Measurements from ENCODE around the gene MFSD11. TPM values are rescaled to one million over a fixed set of nuclear protein-coding genes. Genes with fewer than 3 reads are reported as not detected.
"Not testable (repeated sequence)": the region's sequence is repeated elsewhere in the genome, so short reads cannot be mapped to it uniquely, and the experiment has no call there.

MFSD11 gene
- polyA plus RNA-seq, 1 donor = 38.3 TPM

DNA sequence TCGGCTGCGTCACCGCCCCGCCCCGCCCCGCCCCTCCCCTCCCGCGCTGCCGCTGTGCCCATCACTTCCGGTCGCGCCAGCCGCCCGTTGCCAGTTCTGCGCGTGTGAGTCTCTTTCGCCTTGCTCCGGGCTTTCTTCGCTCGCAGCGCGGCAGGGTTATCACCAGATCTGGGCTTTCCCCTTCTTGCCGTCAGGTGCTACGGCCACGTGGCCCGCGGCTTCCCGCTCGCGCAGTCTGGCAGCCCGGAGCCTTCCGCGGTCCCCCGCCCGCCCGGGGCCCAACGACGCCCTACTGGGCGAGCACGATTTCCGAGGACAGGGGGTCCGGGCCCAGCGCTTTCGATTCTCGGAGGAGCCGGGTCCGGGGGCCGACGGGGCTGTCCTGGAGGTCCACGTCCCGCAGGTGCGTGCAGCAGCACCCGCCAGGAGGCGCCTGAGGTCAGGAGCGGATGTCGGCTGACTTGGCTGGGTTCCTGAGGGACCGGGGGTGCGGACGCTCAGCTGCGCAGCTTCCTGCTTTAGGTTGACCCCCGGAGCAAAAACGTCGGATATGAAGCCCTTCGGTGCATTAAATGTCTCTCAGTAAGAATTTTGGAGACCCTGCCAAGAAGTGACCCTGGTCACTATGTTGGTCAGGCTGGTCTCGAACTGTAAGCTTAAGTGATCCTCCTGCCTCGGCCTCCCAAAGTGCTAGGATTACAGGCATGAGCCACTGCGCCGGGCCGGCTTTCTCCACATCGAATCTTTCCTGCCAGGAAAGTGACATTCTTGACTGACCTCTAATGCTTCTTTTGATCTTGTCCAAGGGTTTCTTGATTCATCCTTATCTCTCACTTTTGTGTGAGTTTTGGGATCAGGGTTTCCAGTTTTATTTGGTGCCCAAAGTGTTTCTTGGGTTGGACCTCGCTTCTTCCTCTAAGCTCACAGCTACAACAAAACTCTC is 10.9 kb upstream of the MFSD11 start, which contains the start of gene METTL23:
Gene METTL23 (plus strand): TSS at position 64 of the 943 bp plus-strand sequence. CDS start 2,872 bp downstream, outside the sequence.
- no peak for DNase-seq (ENCODE audit: low read depth)

DNA sequence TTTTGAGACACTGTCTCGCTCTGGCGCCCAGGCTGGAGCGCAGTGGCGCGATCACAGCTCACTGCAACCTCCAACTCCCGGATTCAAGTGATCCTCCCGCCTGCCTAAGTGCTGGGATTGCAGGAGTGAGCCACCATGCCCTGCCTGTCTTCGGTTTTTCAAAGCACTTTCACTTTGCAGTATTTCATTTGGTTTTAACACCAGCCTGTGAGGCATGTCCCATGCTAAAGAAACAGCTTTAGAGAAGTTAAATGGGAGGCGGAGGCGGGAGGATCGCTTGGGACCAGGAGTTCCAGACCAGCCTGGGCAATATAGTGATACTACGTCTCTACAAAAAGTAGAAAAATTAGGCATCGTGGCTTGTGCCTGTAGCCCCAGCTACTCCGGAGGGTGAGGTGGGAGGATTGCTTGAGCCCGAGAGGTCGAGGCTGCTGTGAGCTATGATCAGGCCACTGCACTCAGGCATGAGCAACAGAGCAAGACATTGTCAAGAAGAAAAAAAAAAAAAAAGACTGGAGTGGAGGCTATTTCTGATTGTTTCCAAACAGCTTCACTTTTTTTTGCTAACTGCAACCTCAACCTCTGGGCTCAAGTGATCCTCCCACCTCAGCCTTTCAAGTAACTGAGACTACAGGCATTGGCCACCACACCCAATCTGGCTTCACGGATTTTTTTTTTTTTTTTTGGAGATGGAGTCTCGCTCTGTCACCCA is 10.0 kb upstream of the MFSD11 start:
- no peak for DNase-seq (ENCODE audit: low read depth)

DNA sequence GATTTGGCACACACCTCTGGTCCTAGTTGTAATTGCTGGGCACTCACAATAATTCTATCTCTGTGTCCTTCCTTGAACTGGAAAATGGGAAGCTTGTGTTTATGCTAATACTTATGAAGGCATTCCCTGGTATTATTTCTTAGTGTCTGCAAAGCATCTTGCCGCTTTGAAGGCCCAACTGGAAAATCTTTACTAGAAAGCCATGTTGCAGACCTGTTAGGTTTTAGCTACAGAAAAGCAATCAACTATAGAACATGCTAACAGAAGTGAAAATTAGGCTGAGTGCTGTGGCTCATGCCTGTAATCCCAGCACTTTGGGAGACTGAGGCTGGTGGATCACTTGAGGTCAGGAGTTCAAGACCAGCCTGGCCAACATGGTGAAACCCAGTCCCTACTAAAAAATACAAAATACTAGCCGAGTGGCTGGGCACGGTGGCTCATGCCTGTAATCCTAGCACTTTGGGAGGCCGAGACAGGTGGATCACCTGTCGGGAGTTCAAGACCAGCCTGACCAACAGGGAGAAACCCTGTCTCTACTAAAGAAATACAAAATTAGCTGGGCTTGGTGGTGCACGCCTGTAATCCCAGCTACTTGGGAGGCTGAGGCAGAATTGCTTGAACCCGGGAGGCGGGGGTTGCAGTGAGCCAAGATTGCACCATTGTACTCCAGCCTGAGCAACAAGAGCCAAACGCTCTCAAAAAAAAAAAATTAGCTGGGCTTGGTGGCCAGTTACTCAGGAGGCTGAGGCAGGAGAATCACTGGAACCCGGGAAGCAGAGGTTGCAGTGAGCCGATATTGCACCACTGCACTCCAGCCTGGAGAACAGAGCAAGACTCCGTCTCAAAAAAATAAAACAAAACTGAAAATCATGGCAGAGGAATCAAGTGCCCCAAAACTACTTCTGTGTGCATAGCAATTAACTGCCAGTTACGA is 5.9 kb upstream of the MFSD11 start:
- DNase-seq (ENCODE audit: low read depth) = not testable (repeated sequence)

DNA sequence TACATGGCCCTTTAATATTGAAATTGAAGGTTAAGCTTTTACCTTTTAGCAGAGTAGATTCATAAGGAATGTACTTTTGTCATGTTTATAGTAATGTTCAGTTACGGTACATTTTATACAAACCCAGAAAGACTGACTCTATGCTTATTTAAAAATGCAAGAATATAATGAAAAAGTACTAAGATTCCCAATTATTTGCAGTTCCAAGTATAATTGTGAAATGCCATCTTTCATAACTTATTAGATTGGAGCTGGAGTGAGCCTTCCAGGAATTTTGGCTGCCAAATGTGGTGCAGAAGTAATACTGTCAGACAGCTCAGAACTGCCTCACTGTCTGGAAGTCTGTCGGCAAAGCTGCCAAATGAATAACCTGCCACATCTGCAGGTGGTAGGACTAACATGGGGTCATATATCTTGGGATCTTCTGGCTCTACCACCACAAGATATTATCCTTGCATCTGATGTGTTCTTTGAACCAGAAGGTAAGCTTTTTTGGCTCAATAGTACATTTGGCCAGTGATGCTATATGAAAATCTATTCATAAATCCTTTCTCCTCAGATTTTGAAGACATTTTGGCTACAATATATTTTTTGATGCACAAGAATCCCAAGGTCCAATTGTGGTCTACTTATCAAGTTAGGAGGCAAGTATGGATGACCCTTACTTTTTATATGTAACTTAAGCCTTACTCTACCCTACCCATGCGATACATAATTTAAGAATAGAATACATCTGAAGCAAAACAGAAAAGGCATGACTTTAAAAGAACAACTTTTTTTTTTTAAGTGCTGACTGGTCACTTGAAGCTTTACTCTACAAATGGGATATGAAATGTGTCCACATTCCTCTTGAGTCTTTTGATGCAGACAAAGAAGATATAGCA is 4.9 kb upstream of the MFSD11 start:
- no peak for DNase-seq (ENCODE audit: low read depth)

DNA sequence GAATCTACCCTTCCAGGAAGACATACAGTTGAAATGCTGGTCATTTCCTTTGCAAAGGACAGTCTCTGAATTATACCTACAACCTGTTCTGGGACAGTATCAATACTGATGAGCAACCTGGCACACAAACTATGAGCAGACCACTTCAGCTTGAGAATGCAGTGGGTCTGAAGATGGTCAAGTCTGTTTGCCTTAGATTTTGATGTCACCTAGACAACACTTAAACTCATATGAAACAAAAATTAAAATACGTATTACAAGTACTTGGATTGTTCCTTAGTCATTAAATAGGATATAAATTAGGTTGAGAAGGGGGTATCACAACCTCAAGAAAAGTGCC is 4.3 kb upstream of the MFSD11 start:
- no peak for DNase-seq (ENCODE audit: low read depth)

DNA sequence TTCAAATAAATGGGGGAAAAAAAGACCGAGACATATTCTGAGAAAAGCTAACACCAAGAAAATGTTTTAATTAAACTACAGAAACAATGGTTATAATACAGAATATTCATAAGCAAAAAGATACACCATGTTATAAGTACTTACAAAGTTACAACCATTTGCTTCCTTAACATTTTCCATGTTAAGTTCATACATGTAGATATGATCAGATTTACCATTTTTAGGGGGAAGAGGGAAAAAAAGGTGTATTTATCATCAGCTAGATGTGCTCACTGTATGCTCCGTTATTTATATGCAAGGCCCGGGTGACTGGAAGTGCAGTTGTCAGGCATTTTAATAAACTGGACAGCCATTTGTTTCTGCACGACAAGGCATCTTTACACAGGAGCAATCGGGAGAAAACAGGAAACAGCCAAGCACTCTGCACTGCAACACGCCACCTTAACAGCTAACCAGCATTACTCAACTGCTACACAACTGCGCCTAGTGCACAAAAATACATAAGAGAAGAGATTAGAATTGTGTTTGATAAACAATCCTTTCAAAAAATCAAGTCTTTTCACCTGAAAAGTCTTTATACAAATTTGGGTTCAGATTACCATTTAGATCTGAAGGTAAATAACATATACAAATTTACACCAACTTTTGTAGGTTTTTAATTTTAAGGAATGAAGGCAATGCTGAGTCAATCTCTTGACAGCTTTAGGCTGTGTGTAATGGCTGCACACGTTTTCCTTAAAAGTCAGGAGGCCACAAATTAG is 3.7 kb upstream of the MFSD11 start:
- no peak for DNase-seq (ENCODE audit: low read depth)

DNA sequence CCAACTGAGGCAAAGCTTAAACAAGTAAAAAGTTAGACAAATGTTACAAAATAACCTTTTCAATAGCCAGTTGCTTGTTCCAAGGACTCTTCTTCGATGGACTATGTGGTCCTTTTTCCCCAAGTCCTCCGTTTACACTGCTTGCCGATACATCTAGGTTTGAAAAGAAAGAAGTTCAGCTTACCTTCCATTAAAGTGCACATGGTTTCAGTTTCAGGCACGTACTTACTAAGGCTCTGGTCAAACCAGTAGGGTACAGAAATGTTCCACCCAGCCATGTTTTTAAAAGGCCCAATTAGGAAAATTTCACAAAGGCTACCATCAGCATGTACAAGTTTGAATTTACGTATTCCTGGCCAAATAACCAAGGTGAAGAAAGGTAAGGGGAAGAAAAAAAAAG is 2.9 kb upstream of the MFSD11 start:
- DNase-seq (ENCODE audit: low read depth) = no peak

DNA sequence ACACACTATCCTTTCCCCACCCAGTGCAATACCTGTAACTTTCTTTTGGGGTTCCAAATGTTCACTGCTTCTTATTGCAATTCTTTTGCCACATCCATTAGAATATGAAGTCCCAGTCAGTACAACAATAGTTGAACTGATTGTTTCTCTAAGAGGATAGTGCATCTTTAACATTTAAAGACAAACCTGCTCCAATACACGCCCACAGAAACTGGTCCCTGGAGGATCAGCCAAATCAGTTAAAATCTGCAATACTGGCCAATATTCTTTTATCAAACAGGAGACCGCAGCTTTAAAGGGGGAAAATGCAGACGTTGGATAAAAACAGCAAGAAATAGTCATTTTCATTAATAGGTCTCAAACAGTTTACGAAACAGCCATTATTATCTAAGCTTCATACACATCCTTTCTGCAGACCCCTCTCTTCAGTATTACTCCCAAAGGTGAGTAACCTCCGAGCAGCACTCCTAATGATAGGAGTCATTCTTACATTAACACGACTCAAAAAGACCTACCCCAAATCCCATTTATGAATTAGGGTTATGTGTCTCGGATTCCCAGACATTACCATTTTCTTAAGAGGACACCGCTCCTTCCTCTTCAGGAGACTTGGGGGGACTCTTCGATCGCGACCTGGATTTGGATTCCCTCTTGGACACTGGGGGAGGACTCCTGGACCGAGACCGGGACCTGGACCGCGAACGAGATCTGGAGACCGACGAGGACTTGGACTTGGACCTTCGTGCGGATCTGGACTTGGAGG is 2.2 kb upstream of the MFSD11 start:
- DNase-seq (ENCODE audit: low read depth) = no peak

DNA sequence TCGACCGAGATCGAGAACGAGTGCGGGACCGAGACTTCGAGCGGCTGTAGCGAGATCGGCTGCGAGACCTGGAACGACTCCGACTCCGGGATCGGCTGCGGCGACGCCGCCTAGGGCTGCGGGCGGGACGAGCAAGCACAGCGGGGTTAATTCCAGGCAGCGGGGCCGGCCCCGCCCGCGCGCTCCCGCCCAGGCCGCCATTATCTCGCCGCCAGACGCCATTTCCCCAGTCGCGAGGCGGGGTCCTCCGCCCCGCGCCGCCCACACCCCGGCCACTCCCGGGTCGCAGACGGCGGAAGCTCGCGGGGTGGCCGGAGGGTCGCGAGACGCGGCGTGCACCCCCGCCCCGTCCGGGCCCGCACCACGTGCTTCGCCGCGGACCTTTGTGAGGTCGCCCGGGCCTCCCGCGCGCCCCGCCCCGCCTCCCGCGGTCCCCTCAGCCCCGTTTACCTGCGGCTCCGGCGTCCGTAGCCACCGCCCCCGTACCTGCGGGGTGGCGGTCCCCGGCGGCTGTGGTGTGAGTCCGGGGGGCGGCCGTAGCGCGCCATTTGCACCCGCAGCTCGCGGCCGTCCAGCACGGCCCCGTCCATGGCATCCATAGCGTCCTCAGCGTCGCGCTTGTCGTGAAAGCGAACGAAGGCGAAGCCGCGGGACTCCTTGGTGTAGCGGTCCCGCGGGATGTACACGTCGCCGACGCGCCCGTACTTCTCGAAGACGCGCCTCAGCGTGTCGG is 1.4 kb upstream of the MFSD11 start:
- DNase-seq (ENCODE audit: low read depth) = no peak

DNA sequence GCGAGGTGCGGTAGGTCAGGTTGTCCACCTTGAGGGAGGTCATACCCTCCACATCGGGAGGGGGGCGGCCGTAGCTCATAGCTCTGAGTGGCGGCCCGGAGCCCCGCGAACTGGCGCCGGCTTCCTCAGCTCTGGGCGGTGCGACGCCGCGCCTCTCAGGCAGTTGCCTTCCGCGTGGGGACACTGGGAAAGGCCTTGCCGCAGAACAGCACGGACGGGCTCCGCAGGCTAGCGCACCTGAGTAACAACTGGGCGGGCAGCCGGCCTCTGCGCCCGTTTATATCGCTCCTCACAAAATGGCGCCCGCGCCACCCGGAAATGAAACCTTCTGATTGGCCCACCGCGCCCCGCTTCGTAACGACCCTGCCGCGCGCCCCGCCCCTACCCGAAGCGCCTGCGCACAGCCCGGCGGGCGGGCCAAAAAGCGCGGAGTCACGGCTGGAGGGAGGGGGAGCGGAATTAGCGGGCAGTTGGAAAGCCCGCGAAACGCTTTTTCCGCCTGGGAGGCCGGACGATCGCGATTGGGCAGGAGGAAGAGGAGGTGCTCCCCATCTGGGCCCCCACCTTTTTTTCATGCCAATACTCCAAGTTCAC is 740 bp upstream of the MFSD11 start, which contains the start of gene SRSF2:
Gene SRSF2 (minus strand): TSS at position 250 of the 594 bp plus-strand sequence. CDS start 171 bp downstream, at position 79.
- peak; percentile 96 for DNase-seq (ENCODE audit: low read depth)

DNA sequence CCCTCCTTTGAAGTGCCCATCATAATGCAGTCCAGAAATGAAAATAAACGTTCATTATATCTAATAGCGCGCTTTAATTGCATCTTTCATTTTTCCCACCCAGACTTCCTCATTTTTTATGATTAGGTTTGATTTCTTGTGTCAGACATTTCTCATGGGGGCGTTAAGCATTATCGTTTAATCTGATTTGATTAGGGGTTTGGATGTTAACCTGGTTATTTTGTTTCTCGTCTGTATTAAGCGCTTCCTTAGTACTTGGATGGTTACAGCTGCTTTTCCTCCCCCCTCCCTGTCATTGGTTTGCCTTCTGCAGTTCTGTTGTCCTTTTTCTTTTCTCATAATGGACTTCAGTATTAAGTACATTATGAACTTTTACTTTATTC is 540 bp downstream of the MFSD11 start:
- DNase-seq (ENCODE audit: low read depth) = no peak

DNA sequence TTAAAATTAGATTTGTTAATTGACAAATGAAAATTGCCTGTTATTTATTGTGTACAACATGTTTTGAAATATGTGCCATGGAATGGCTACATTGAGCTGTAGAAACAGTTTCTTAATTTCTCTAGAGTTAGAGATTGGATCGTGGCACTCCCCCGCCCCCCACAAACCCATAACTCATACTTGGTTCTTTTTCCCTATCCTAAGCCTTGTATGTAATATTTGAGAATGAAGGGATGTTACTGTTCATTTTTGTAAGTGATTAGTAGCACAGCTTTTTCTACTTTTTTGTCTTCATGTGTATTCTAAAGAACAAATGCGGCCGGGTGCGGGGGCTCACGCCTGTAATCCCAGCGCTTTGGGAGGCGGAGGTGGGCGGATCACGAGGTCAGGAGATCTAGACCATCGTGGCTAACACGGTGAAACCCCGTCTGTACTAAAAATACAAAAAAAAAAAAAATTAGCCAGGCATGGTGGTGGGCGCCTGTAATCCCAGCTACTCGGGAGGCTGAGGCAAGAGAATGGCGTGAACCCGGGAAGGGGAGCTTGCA is 1.7 kb downstream of the MFSD11 start:
- DNase-seq (ENCODE audit: low read depth) = not testable (repeated sequence)

DNA sequence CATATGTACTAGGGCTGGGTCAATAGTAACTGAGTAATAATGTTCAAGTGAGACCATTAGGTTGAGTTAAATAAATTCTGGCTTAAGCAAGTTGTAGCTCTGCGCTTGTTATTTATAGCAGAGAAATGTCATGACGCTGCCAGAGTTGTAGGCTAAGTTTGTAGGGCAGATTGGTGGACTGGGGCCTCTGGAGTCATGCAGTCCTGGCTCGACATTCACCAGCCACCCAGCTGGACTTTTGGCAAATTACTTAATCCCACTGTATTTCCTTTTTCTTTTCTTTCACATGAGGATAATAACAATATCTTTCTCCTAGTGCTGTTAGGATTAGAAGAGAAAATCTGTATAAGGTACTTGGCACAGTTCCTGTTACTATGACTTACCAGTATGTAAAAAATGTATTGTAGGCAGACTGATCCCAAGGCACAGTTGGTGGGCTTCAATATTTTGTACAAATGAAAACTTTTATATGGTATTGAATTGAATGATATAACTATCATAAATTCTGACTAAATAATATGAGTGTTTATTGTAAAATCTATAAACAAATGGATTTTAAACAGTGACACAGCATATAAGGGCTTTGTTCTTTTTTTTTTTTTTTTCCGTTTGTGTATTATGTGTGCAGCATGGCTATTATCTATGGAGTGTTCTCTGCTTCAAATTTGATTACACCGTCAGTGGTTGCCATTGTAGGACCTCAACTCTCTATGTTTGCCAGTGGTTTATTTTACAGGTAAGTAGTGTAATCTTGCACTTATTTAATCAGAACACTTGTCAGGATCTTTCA is 2.6 kb downstream of the MFSD11 start:
- DNase-seq (ENCODE audit: low read depth) = no peak

DNA sequence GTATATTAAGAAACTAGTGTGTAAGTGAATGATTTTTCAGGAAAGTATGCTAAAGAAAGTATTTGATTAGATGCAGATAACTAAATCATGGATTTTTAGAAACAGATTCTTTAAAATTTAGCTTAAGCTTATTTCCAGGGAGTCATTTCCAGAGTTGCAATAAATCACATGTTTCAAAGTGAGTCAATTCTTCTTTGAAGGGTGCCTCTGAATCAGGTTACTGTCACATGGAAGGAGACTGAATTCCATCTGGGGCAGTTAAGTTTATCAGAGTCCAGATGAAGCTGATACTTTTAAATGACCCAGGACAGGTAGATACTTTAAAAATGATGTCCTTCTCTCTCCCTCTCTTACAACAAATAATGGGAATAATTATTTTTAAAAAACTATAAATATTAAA is 5.0 kb downstream of the MFSD11 start:
- no peak for DNase-seq (ENCODE audit: low read depth)

DNA sequence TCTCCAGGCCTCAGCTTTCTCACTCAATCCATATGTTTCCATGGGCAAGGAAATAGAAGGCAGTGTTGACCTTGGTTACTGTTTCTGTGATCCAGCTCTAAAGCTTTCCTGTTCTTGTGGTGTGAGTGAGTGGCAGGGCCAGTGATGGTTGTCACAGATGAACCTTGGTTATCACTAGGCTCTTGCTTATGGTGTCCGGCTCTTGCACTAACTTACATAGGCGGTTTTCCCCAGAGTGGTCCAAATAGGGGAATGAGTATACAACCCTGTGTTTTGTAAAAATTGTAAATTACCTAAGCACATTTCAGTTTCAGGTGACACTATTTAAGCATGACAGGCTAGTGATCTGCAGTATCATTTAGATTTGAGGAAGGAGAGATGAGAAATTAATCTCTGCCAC is 6.8 kb downstream of the MFSD11 start:
- no peak for DNase-seq (ENCODE audit: low read depth)

DNA sequence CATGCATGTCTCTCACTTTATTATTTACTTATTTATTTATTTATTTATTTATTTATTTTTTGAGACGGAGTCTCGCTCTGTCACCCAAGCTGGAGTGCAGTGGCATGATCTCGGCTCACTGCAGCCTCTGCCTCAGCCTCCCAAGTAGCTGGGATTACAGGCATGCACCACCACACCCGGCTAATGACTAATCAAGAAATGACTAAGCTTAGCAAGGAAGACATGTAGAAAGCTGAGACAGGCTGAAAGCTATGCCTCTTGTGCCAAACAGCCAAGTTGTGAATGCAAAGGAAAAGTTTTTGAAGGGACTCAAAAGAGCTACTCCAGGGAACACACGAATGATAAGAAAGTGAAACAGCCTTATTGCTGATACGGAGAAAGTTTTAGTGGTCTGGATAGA is 7.9 kb downstream of the MFSD11 start:
- DNase-seq (ENCODE audit: low read depth) = not testable (repeated sequence)
